ENCODE measurements around the gene MRPS34. TPM values are rescaled to one million over a fixed set of nuclear protein-coding genes. Genes with fewer than 3 reads are reported as not detected.

MRPS34 gene
- total RNA-seq, 4 donors from 2014 or later = 47.1 to 75.2 (median 64.2) TPM

DNA sequence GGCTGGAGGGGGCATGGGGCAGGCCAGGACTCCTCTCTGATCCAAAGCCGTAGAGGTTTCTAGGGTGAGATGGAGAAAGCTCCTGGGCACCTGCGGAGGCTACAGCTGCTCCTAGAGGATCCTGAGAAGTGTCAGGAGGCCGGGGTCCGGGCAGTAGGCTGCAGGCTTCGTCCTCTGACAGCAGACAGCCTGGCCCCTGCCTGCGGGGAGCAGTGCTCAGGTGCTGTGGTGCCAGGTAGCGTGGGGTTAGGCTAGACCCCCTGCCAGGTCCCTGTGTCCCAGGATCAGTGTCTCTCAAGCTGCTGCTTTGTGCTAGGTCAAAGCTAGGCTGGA lies 1.5 kb upstream of the MRPS34 start:
- H3K9me3 ChIP-seq = no peaks in the 10 kb centered on the region
- H3K27ac ChIP-seq (replicated peaks in 1 of 4) = peak overlapping the region; percentile 87 to 95 (median 90)
- TF ChIP-seq EP300 (IDR thresholded peaks at IDR 0.05) = no peak
- TF ChIP-seq POLR2AphosphoS5 (IDR thresholded peaks at IDR 0.05) = no peak
- TF ChIP-seq, protein P1, sequence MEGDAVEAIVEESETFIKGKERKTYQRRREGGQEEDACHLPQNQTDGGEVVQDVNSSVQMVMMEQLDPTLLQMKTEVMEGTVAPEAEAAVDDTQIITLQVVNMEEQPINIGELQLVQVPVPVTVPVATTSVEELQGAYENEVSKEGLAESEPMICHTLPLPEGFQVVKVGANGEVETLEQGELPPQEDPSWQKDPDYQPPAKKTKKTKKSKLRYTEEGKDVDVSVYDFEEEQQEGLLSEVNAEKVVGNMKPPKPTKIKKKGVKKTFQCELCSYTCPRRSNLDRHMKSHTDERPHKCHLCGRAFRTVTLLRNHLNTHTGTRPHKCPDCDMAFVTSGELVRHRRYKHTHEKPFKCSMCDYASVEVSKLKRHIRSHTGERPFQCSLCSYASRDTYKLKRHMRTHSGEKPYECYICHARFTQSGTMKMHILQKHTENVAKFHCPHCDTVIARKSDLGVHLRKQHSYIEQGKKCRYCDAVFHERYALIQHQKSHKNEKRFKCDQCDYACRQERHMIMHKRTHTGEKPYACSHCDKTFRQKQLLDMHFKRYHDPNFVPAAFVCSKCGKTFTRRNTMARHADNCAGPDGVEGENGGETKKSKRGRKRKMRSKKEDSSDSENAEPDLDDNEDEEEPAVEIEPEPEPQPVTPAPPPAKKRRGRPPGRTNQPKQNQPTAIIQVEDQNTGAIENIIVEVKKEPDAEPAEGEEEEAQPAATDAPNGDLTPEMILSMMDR (IDR thresholded peaks at IDR 0.05) = no peak
- no peak for TF ChIP-seq POLR2A (IDR thresholded peaks at IDR 0.05; ENCODE audit: low read depth)
- 97% methylated on average over 5 of the region's 7 CpGs for WGBS
- no peaks in the 10 kb centered on the region for H3K27me3 ChIP-seq
- H3K36me3 ChIP-seq = peaks cover 20 to 51% (median 49%) of the 10 kb centered on the region in 4 donors
- H3K4me1 ChIP-seq = peaks cover 36 to 62% (median 54%) of the 10 kb centered on the region in 4 donors
- peak overlapping the region; percentile 72 to 100 (median 88) for H3K4me3 ChIP-seq
- intact Hi-C loops (cut with DNase I) = loop anchor here (5.0 kb wide), 2 partner anchors 67 to 162 kb away; partner anchors contain the start of genes CRAMP1, IFT140 and MAPK8IP3
- DNase-seq (ENCODE audit: extremely low spot score) = no peak

DNA sequence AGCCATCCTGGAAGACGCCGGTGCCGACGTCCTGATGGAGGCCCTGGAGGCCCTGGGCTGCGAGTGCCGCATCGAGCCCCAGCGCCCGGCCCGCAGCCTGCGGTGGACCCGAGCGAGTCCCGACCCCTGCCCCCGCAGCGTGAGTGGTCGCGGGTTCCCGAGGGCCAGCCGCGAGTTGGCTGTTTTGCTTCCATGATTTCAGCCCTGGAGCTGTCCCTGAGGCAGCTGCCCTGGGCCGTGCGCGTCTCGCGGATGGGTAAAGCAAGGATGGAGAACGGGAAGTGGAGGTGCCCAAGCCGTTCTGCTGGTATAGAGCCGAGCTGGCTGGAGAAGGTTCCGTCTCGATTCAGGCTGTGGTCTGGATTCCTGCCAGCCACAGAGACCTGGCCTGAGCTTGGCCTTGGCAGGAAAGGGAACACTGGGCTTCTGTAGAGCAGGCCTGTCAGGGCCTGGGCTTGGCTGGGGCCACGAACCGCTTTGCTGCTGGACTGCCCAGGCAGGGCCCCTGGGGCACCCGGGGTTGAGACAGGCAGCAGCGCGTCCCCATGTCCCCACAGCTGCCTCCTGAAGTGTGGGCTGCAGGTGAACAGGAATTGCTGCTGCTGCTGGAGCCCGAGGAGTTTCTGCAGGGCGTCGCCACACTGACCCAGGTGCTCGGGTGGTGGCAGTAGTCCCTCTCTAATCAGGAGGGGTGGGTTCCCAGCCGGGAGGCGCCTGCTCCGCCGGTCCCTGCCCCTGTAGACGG lies 941 bp upstream of the MRPS34 start:
- Histone ChIP-seq H3K4me1 (peaks cover 36 to 64% (median 55%) of the 10 kb centered on the region in 4 donors), H3K27ac (replicated peaks in 1 of 4) (peak overlapping the region; percentile 87 to 95 (median 90)), H3K36me3 (peaks cover 22 to 51% (median 48%) of the 10 kb centered on the region in 4 donors), H3K9me3 (no peaks in the 10 kb centered on the region), H3K27me3 (no peaks in the 10 kb centered on the region), H3K4me3 (peak overlapping the region; percentile 72 to 100 (median 88))
- intact Hi-C loops (cut with DNase I) = loop anchor here (1.0 to 5.0 kb wide), 4 partner anchors 8 to 162 kb away; partner anchors contain the start of genes CRAMP1, HAGH, IFT140 and MAPK8IP3
- TF ChIP-seq, protein P1 (IDR thresholded peaks at IDR 0.05) = no peak
- WGBS = under 1% methylated on average over 27 of the region's 45 CpGs
- no peak for DNase-seq (ENCODE audit: extremely low spot score)

DNA sequence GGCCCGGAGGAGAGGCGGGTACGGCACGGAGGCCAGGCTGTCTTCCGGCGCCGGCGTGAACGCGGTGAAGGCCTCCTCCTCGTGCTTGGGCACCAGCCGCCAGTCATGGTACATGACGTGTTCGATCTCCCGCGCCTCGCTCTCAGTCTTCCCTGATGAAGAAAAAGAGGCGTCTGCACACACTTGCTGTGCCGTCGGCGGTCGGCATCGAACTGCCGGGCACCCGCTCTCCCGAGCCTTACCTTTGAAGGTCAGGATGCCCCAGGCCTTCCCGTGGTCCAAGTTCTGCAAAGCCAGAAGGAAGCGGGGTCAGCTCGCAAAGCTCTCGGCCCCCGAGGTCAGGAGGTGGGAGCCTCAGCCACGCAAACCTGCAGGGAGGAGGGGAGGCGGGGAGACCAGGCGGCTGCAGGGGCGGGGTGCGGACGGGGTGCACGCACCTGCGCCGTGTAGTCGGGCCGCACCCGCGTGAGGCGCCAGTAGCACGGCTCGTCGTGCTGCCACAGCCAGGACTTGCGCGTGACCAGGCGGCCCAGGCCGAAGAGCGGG lies 499 bp downstream of the MRPS34 start, which contains the start of gene EME2:
EME2 (plus strand) TSS at position 449 of the 546 bp plus-strand sequence. CDS start 418 bp downstream, outside the sequence.
- DNase-seq (ENCODE audit: extremely low spot score) = no peak
- peaks cover 36 to 64% (median 57%) of the 10 kb centered on the region in 4 donors for H3K4me1 ChIP-seq
- H3K36me3 ChIP-seq = peaks cover 27 to 51% (median 50%) of the 10 kb centered on the region in 4 donors
- peak within 1 kb of the TSS; percentile 72 to 100 (median 88) for H3K4me3 ChIP-seq
- WGBS = 1% methylated on average over 11 of the region's 53 CpGs
- no peaks in the 10 kb centered on the region for H3K9me3 ChIP-seq
- H3K27me3 ChIP-seq = no peaks in the 10 kb centered on the region
- intact Hi-C loops (cut with DNase I) = loop anchor here (5.0 kb wide), 2 partner anchors 65 to 160 kb away; partner anchors contain the start of genes CRAMP1, IFT140 and MAPK8IP3
- TF ChIP-seq EP300 (IDR thresholded peaks at IDR 0.05) (no peak), POLR2AphosphoS5 (IDR thresholded peaks at IDR 0.05) (no peak), POLR2A (IDR thresholded peaks at IDR 0.05; ENCODE audit: low read depth) (no peak)
- TF ChIP-seq, protein P1 (IDR thresholded peaks at IDR 0.05) = no peak
- H3K27ac ChIP-seq (replicated peaks in 1 of 4) = peak within 1 kb of the TSS; percentile 87 to 95 (median 90)

DNA sequence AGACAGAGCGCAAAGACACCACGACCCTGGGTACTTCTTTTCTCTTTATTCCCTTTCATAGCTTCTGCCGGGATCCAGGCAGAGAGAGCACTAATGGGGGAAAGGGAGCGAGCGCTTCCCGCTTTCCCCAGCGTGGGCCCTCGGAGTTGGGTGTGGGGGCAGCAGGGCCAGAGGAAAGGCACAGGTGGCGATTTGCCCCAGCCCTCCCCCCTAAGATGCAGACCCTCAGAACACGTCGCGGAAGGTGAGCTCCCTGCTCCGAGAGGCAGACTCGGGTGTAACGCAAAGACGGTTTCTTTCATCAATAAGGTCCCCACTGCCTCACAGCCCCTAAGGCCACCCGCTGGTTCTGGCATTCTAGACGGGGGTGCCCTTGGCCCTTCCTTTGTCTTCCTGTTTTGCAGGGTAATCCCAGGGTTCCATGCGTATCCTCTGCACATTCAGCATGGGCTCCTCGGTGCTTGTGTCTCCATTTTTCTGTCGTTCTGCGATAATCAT lies 1.0 kb downstream of the MRPS34 start:
- Histone ChIP-seq H3K27ac (replicated peaks in 1 of 4) (peak overlapping the region; percentile 87 to 95 (median 90)), H3K4me3 (peak overlapping the region; percentile 72 to 100 (median 88)), H3K4me1 (peaks cover 36 to 64% (median 57%) of the 10 kb centered on the region in 4 donors), H3K36me3 (peaks cover 27 to 51% (median 50%) of the 10 kb centered on the region in 4 donors), H3K27me3 (no peaks in the 10 kb centered on the region), H3K9me3 (no peaks in the 10 kb centered on the region)
- TF ChIP-seq EP300 (IDR thresholded peaks at IDR 0.05) = no peak
- TF ChIP-seq POLR2AphosphoS5 (IDR thresholded peaks at IDR 0.05) = no peak
- TF ChIP-seq POLR2A (IDR thresholded peaks at IDR 0.05; ENCODE audit: low read depth) = no peak
- TF ChIP-seq, protein P1 (IDR thresholded peaks at IDR 0.05) = no peak
- 10% methylated on average over 16 of the region's 22 CpGs for WGBS
- intact Hi-C loops (cut with DNase I) = loop anchor here (5.0 kb wide), 2 partner anchors 65 to 160 kb away; partner anchors contain the start of genes CRAMP1, IFT140 and MAPK8IP3
- no peak for DNase-seq (ENCODE audit: extremely low spot score)
